PC-3 (cell line): ENCODE results near the gene ANKZF1.

Experiments used
- EZH2 ChIP-seq: fragments of 300-600 bp; sonication (generic); IDR thresholded peaks from one replicate; pipeline ENCODE4 v1.6.1; 2017; ENCODE audit warnings: antibody characterized with exemption, mild to moderate bottlenecking, low read length; ENCODE audit not compliant: unreplicated experiment
- EZH2phosphoT487 ChIP-seq: fragments of 300-600 bp; sonication (generic); IDR thresholded peaks from 2 replicates; pipeline ENCODE4 v1.6.1; 2018; ENCODE audit warnings: mild to moderate bottlenecking, antibody characterized with exemption, low read length, borderline replicate concordance
- TF ChIP-seq, protein P1 (sequence below): fragments of 300-600 bp; sonication (generic); conservative IDR thresholded peaks from 2 replicates; pipeline ENCODE4 v1.5.1; 2017; ENCODE audit warnings: antibody characterized with exemption, low read depth, mild to moderate bottlenecking, low read length

DNA sequence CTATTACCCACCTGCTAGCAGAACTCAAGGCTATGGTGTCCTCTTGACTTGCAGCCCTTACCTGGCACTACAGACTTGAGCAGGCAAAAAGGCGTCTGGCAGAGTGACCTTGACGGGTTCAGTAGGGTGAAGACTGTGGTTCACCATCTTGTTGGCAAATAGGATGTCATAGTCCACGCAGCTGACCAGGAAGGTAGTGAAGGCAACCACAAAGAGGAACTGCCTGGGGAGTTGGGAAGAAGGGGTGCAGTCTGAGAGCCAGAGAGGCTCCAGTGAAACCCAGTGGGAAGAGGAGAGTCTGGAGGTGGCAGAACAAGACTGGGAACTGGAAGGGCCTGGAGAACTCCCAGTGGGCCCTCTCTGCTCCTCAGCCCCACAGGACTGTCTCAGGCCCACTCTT is 4.3 kb upstream of the ANKZF1 start:
- TF ChIP-seq, protein P1, sequence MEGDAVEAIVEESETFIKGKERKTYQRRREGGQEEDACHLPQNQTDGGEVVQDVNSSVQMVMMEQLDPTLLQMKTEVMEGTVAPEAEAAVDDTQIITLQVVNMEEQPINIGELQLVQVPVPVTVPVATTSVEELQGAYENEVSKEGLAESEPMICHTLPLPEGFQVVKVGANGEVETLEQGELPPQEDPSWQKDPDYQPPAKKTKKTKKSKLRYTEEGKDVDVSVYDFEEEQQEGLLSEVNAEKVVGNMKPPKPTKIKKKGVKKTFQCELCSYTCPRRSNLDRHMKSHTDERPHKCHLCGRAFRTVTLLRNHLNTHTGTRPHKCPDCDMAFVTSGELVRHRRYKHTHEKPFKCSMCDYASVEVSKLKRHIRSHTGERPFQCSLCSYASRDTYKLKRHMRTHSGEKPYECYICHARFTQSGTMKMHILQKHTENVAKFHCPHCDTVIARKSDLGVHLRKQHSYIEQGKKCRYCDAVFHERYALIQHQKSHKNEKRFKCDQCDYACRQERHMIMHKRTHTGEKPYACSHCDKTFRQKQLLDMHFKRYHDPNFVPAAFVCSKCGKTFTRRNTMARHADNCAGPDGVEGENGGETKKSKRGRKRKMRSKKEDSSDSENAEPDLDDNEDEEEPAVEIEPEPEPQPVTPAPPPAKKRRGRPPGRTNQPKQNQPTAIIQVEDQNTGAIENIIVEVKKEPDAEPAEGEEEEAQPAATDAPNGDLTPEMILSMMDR = no peak
- TF ChIP-seq EZH2 (no peak), EZH2phosphoT487 (no peak)
